NCI-H2107 treated with DMSO at 0.1 percent for 48 hours (cell line): ENCODE measurements around the gene GABRB1.

ENCODE experiments used
- DNase-seq: peaks from one replicate; lab custom pipeline; 2025; ENCODE audit not compliant: unreplicated experiment; lab: John Stamatoyannopoulos, UW

Gene GABRB1

GRCh38 chr4:47045261-47045660 lies 13.9 kb downstream of the GABRB1 start:
- no peak for DNase-seq

GRCh38 chr4:47049347-47049746 lies 18.0 kb downstream of the GABRB1 start:
- no peak for DNase-seq

- no peak for DNase-seq
Observed at GRCh38 chr4:47050761-47051725, 19.7 kb downstream of the GABRB1 start.

GRCh38 chr4:47053485-47053884 lies 22.1 kb downstream of the GABRB1 start:
- DNase-seq = no peak

GRCh38 chr4:47054130-47054529 lies 22.8 kb downstream of the GABRB1 start:
- no peak for DNase-seq

- no peak for DNase-seq
Observed at GRCh38 chr4:47057991-47058390, 26.6 kb downstream of the GABRB1 start.

- no peak for DNase-seq
Observed at GRCh38 chr4:47060561-47060960, 29.2 kb downstream of the GABRB1 start.

GRCh38 chr4:47061435-47061834 lies 30.1 kb downstream of the GABRB1 start:
- no peak for DNase-seq

GRCh38 chr4:47065051-47065481 lies 33.7 kb downstream of the GABRB1 start:
- DNase-seq = no peak

GRCh38 chr4:47068986-47069385 lies 37.6 kb downstream of the GABRB1 start:
- no peak for DNase-seq

- no peak for DNase-seq
Observed at GRCh38 chr4:47071901-47072341, 40.6 kb downstream of the GABRB1 start.

- DNase-seq = no peak
Observed at GRCh38 chr4:47073647-47074046, 42.3 kb downstream of the GABRB1 start.

- DNase-seq = no peak
Observed at GRCh38 chr4:47074816-47075215, 43.4 kb downstream of the GABRB1 start.

GRCh38 chr4:47075262-47075661 lies 43.9 kb downstream of the GABRB1 start:
- DNase-seq = no peak

GRCh38 chr4:47075919-47076318 lies 44.6 kb downstream of the GABRB1 start:
- no peak for DNase-seq

GRCh38 chr4:47084111-47084510 lies 52.7 kb downstream of the GABRB1 start:
- no peak for DNase-seq

- DNase-seq = no peak
Observed at GRCh38 chr4:47084795-47085194, 53.4 kb downstream of the GABRB1 start.

- DNase-seq = no peak
Observed at GRCh38 chr4:47088298-47088697, 56.9 kb downstream of the GABRB1 start.

- DNase-seq = no peak
Observed at GRCh38 chr4:47095884-47096283, 64.5 kb downstream of the GABRB1 start.

- no peak for DNase-seq
Observed at GRCh38 chr4:47101453-47101852, 70.1 kb downstream of the GABRB1 start.

GRCh38 chr4:47104986-47105385 lies 73.6 kb downstream of the GABRB1 start:
- DNase-seq = no peak

- DNase-seq = no peak
Observed at GRCh38 chr4:47106561-47106960, 75.2 kb downstream of the GABRB1 start.

GRCh38 chr4:47109379-47109778 lies 78.0 kb downstream of the GABRB1 start:
- no peak for DNase-seq
